Esophagus (tissue), 2 donors: ENCODE measurements around the gene ZNF516. TPM values are rescaled to one million over a fixed set of nuclear protein-coding genes. Genes with fewer than 3 reads are reported as not detected.
A peak's percentile ranks its signal among the peaks of the same experiment; 100 is the strongest.

Source experiments
- H3K27ac ChIP-seq, 2 donors: one replicate each; pipeline ENCODE4 v1.5.1; 2013; ENCODE audit warnings: low read depth in 2 of 2, mild to moderate bottlenecking in 2 of 2, inconsistent platforms in 1 of 2, low read length in 1 of 2, moderate library complexity in 1 of 2
- H3K27me3 ChIP-seq, 2 donors: one replicate each; pipeline ENCODE4 v1.6.1; 2013; ENCODE audit warnings: low read length in 2 of 2, control low read depth in 1 of 2, mild to moderate bottlenecking in 1 of 2; ENCODE audit not compliant: insufficient read depth in 2 of 2, control insufficient read depth in 1 of 2
- H3K36me3 ChIP-seq, 2 donors: one replicate each; pipeline ENCODE4 v1.6.1; 2013; ENCODE audit warnings: low read length in 1 of 2; ENCODE audit not compliant: control insufficient read depth in 2 of 2, insufficient read depth in 2 of 2
- H3K4me1 ChIP-seq, 2 donors: one replicate each; pipeline ENCODE4 v1.6.1; 2013; ENCODE audit warnings: low read length in 1 of 2; ENCODE audit not compliant: control insufficient read depth in 2 of 2, insufficient read depth in 2 of 2
- H3K4me3 ChIP-seq, 2 donors: one replicate each; pipeline ENCODE4 v1.5.1; 2013; ENCODE audit warnings: low read length in 2 of 2, mild to moderate bottlenecking in 2 of 2, low read depth in 1 of 2, moderate library complexity in 1 of 2
- H3K9me3 ChIP-seq, 2 donors: one replicate each; pipeline ENCODE4 v1.6.1; 2013; ENCODE audit warnings: mild to moderate bottlenecking in 2 of 2, low read depth in 1 of 2, low read length in 1 of 2, moderate library complexity in 1 of 2; ENCODE audit not compliant: control insufficient read depth in 2 of 2, insufficient read depth in 1 of 2
- WGBS, 2 donors: extraction: QIAGEN DNeasy Blood & Tissue Kit; methylation state at CpG; one replicate each; pipeline ENCODE4 v1.1.7; 2013; 5-methylcytosine and 5-hydroxymethylcytosine counted together
- polyA plus RNA-seq, 2 donors: library from polyadenylated mRNA; stranded (reverse); fragments of 200-250 nt; gene quantifications; one replicate each; pipeline ENCODE4 v1.2.3, GENCODE V29; 2013
- donor health status: healthy with polysubstance abuse.
- donor health status: Bipolar disorder and iron deficiency.

ZNF516 gene
- polyA plus RNA-seq, 2 donors = 4.0 to 5.4 TPM

DNA sequence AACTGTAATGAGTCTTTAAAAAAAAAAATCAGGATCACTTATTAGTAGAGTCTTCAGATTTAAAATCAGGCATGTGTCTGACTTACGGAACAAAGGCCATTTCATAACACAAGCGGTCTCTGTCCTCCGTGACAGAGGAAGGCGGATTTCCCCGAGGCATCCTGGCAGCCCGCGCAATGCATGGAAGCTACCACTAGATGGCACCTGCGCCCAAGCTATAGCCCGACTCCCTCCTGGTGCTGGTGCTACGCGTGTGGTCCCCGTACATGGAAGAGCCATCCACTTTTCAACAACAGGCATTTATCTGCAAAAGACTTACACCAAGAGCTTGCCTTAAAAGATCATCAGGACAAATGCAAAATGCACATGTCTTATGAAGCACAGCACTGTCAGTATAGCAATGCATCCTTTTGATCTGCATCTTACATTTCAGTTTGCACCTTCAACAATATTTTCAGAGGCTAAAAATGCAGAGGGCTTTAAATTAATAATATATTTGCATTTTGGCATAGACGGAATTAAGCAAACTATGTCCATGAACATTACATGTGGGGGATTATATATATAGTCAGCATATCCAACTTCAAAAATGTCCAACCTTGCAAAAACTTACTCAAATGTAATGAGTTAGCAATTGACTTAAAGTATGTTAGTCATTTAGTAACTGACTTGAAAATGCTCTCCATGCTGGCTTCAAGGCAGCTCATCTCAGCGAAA is 96.0 kb downstream of the ZNF516 start:
- Histone ChIP-seq H3K4me1 (peaks cover 0 to 7% of the 10 kb centered on the region in 2 donors), H3K9me3 (no peaks in the 10 kb centered on the region), H3K36me3 (peaks cover 0 to 2% of the 10 kb centered on the region in 2 donors), H3K27ac (no peak overlapping the region), H3K4me3 (no peak overlapping the region), H3K27me3 (no peaks in the 10 kb centered on the region)
- WGBS, 2 donors = 13 to 14% methylated on average over 14 of the region's 14 CpGs

DNA sequence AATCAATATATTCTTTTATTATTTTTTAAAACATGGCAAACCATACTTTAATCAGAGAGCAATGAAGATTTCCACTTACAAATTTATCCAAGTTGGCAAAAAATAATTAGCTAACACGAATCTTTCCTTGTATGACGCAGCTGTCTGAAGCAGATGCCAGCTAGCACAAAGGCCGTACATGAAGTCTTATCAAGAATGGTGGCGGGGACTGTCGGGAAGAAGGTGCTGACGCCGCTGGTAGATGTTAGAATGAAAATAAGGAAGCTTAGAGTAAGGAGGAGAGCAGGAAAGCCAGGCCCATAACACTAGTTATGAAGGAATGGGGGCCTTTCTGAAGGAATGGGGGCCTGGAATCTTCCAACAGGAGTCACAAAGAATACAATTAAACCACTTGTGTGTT is 96.7 kb downstream of the ZNF516 start:
- whole genome bisulfite sequencing, 2 donors = 74 to 82% methylated on average over 7 of the region's 7 CpGs
- Histone ChIP-seq H3K4me1 (peaks cover 0 to 7% of the 10 kb centered on the region in 2 donors), H3K36me3 (peaks cover 0 to 2% of the 10 kb centered on the region in 2 donors), H3K27ac (no peak overlapping the region), H3K4me3 (no peak overlapping the region), H3K27me3 (no peaks in the 10 kb centered on the region), H3K9me3 (no peaks in the 10 kb centered on the region)

DNA sequence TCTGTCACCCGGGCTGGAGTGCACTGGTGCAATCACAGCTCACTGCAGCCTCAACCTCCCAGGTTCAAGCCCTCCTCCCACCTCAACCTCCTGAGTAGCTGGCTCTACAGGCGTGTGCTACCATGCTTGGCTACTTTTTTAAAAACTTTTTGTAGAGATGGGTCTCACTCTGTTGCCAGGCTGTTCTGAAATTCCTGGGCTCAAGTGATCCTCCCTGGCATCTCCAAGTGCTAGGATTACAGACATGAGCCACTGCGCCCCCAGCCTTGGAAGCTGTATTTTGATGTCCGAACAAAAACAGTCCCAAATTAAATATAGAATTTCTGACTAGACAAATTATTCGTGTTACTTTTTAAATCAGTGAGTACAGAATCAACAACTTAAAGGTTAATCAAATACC is 97.4 kb downstream of the ZNF516 start:
- WGBS, 2 donors = 71 to 75% methylated on average over 5 of the region's 5 CpGs
- H3K9me3 ChIP-seq = no peaks in the 10 kb centered on the region
- H3K27me3 ChIP-seq = no peaks in the 10 kb centered on the region
- H3K36me3 ChIP-seq = peaks cover 0 to 2% of the 10 kb centered on the region in 2 donors
- no peak overlapping the region for H3K4me3 ChIP-seq
- H3K4me1 ChIP-seq = peaks cover 0 to 7% of the 10 kb centered on the region in 2 donors
- no peak overlapping the region for H3K27ac ChIP-seq

DNA sequence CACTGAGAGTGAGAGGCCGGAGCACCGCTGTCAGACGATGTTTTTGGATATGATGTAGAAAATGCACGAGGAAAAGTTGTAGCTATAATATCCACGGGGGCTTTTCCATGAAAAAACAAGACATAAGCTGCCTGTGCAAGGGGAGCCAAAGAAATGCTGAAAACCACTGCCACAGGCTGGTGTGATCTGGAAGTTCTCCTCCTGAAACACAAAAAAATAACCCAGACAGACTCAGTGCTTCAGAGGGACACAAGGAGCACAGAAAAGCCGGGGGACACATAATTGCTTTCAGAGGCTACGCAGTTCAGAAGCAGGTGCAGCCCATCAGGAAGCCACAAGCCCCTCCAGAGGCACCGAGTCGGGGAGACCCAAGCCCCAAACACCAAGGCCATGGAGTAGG is 98.2 kb downstream of the ZNF516 start:
- Histone ChIP-seq H3K27me3 (no peaks in the 10 kb centered on the region), H3K36me3 (no peaks in the 10 kb centered on the region), H3K4me3 (no peak overlapping the region), H3K9me3 (no peaks in the 10 kb centered on the region), H3K27ac (peak overlapping the region in 1 of 2 donors; percentile 29), H3K4me1 (peaks cover 2 to 8% of the 10 kb centered on the region in 2 donors)
- 82 to 83% methylated on average over 9 of the region's 9 CpGs for WGBS, 2 donors

DNA sequence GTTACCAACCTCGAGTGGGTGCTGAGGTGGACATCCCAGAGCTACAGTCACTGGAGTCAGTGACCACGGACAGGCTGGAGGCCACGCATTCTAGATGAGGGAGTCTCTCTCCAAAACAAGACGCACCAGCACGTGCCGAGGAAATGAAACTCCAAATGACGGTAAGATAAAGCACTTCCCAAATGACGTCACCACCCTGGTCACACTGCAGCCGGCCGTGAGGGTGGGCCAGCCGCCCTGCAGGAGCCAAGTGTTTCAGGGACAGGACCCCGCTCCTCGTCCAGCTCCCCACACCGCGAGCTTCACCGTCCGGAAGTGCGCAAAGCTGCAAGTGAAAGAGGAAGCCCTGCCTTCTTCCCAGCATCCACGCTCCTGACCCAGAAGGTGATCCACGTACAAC is 99.4 kb downstream of the ZNF516 start:
- Histone ChIP-seq H3K27me3 (no peaks in the 10 kb centered on the region), H3K4me3 (no peak overlapping the region), H3K4me1 (peaks cover 4 to 13% of the 10 kb centered on the region in 2 donors), H3K27ac (peak overlapping the region in 1 of 2 donors; percentile 35), H3K9me3 (no peaks in the 10 kb centered on the region), H3K36me3 (no peaks in the 10 kb centered on the region)
- WGBS, 2 donors = 84 to 89% methylated on average over 20 of the region's 20 CpGs

DNA sequence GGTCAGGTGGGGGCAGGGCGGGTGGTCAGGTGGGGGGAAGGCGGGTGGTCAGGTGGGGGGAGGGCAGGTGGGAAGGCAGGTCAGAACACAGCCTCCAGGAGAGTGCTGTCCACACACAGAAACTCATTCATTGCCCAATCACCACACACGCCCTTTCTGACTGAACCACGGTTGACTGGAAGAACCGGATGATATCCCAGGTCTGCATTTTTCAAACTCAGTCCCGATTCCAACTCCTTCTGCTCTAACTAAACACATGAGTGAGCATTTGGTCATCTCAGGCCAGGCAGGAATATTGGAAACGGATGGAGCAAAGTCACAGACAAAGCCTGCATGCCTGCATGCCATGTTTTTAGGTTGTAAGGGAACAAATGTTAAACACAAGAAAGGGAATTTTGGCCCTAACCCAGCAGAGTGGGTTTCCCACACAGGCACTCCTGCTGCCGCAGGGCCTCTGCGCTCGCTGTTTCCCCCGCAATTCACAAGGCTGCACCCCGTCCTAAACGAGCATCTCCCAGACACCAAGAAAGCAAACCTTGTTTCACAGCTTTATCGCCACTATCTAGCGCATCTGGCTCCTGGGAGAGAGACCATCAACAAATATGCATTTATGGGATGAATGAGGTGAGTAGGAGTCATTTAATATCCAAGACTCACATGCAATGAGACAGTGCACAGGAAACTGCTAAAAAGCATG is 100.1 kb downstream of the ZNF516 start:
- H3K27ac ChIP-seq = peak overlapping the region; percentile 43 to 80
- H3K27me3 ChIP-seq = no peaks in the 10 kb centered on the region
- no peaks in the 10 kb centered on the region for H3K9me3 ChIP-seq
- no peak overlapping the region for H3K4me3 ChIP-seq
- H3K36me3 ChIP-seq = no peaks in the 10 kb centered on the region
- 66 to 75% methylated on average over 13 to 14 of the region's 15 CpGs for WGBS, 2 donors
- H3K4me1 ChIP-seq = peaks cover 4 to 19% of the 10 kb centered on the region in 2 donors

DNA sequence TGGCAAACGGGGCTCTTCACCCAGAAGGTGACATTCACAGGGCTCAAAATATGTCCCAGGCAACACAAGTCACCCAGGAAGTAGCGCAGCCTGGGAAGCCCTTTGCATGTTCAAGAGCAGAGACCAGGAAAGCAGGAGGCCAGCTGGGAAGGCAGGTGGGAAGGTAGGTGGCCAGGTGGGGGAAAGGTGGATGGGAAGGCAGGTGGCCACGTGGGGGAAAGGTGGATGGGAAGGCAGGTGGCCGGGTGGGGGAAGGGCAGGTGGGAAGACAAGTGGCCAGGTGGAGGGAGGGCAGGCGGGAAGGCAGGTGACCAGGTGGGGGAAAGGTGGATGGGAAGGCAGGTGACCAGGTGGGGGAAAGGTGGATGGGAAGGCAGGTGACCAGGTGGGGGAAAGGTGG is 102.7 kb downstream of the ZNF516 start:
- 74 to 82% methylated on average over 5 of the region's 5 CpGs for WGBS, 2 donors
- H3K4me3 ChIP-seq = no peak overlapping the region
- no peaks in the 10 kb centered on the region for H3K36me3 ChIP-seq
- H3K9me3 ChIP-seq = no peaks in the 10 kb centered on the region
- H3K4me1 ChIP-seq = peaks cover 13 to 31% of the 10 kb centered on the region in 2 donors
- H3K27me3 ChIP-seq = no peaks in the 10 kb centered on the region
- peak overlapping the region in 1 of 2 donors; percentile 48 for H3K27ac ChIP-seq

DNA sequence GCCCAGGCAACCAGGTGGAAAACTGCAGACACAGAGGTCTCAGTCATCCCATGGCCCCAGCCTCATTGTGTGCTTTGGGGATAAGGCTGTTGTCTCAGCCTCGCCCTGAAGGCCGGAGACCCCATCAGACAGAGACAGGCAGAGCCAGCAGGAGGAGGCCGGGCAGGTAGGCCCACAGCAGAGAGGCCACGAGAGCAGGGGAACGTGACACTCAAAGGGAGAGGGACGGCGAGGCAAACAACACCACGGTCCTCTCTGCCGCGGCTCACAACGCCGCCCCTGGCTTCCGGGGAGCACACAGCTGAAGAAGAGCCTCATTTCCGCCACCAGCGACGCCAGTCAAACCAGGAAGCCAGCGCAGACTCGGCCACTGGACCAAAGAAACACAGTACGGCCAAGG is 103.3 kb downstream of the ZNF516 start:
- 94 to 95% methylated on average over 19 of the region's 19 CpGs for WGBS, 2 donors
- peaks cover 13 to 34% of the 10 kb centered on the region in 2 donors for H3K4me1 ChIP-seq
- H3K36me3 ChIP-seq = no peaks in the 10 kb centered on the region
- H3K4me3 ChIP-seq = no peak overlapping the region
- peak overlapping the region in 1 of 2 donors; percentile 50 for H3K27ac ChIP-seq
- no peaks in the 10 kb centered on the region for H3K27me3 ChIP-seq
- H3K9me3 ChIP-seq = no peaks in the 10 kb centered on the region

DNA sequence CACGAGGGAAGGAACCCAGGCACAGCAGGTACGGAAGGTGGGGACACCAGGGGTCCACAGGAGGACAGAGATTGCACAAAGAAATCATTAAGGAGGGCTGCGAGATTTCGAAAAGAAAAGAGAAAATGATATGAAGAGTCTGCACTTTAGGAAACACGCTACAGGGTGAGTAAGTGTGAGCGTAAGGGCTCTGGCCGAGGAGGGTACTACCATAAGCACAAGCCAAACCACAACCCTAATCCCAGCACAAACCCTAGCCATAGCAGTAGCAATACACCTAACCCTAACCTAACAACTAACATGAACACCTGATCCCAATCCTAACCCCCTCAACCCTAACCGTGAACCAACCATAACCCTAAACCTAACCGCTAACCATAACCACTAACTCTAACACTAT is 104.0 kb downstream of the ZNF516 start:
- Histone ChIP-seq H3K27ac (peak overlapping the region in 1 of 2 donors; percentile 36), H3K36me3 (no peaks in the 10 kb centered on the region), H3K9me3 (no peaks in the 10 kb centered on the region), H3K27me3 (no peaks in the 10 kb centered on the region), H3K4me1 (peaks cover 13 to 34% of the 10 kb centered on the region in 2 donors), H3K4me3 (no peak overlapping the region)
- 86 to 88% methylated on average over 9 of the region's 9 CpGs for WGBS, 2 donors
